Lower leg skin (tissue), 3 donors: ENCODE measurements around the gene FASTK.

Experiments
- CTCF ChIP-seq, 3 donors: fragments of 450-650 bp; IDR thresholded peaks; one replicate each; pipeline ENCODE4 v1.5.1; 2016; ENCODE audit warnings: antibody characterized with exemption in 3 of 3, mild to moderate bottlenecking in 3 of 3, moderate library complexity in 2 of 3
- POLR2A ChIP-seq, 2 donors: fragments of 450-650 bp; IDR thresholded peaks; one replicate each; pipeline ENCODE4 v1.6.1; 2016 to 2017; ENCODE audit warnings: antibody characterized with exemption in 2 of 2, mild to moderate bottlenecking in 1 of 2, moderate library complexity in 1 of 2

GRCh38 chr7:151080067-151080521, 515 bp downstream of the FASTK start:
- TF ChIP-seq CTCF (IDR thresholded peaks at IDR 0.05) (no peak), POLR2A (IDR thresholded peaks at IDR 0.05) (no peak)
